Transverse colon (tissue), 4 donors: ENCODE measurements around the gene GJC1. TPM values are rescaled to one million over a fixed set of nuclear protein-coding genes. Genes with fewer than 3 reads are reported as not detected.

Experiments
- DNase-seq: peaks from one replicate; pipeline ENCODE4 v3.0.0-alpha.2; 2019
- H3K27ac ChIP-seq, 4 donors: fragments of 200-600 bp; sonication (generic); 2 replicates each; pipeline ENCODE4 v1.5.1; 2016 to 2018; ENCODE audit warnings: inconsistent platforms in 4 of 4
- H3K27me3 ChIP-seq: fragments of 200-600 bp; sonication (generic); 2 replicates; pipeline ENCODE4 v1.5.1; 2017; ENCODE audit warnings: inconsistent platforms
- H3K36me3 ChIP-seq, 4 donors: fragments of 200-600 bp; sonication (generic); 2 replicates each; pipeline ENCODE4 v1.5.1; 2017 to 2019; ENCODE audit warnings: inconsistent platforms in 4 of 4
- H3K4me1 ChIP-seq, 4 donors: fragments of 200-600 bp; sonication (generic); 2 replicates each; pipeline ENCODE4 v1.5.1; 2017 to 2020; ENCODE audit warnings: inconsistent platforms in 4 of 4
- H3K4me3 ChIP-seq, 4 donors: fragments of 200-600 bp; sonication (generic); 1 replicate in 1 of 4; 2 replicates in 3 of 4; pipeline versions ENCODE4 v1.5.1 to v1.6.1; 2017 to 2019; ENCODE audit warnings: inconsistent platforms in 4 of 4
- H3K9me3 ChIP-seq, 2 donors: fragments of 200-600 bp; sonication (generic); 2 replicates each; pipeline ENCODE4 v1.5.1; 2017 to 2019; ENCODE audit warnings: inconsistent platforms in 2 of 2
- CTCF ChIP-seq, 5 experiments: fragments of 200-600 bp in 3 of 5; fragments of 450-650 bp in 2 of 5; sonication (generic) in 3 of 5; IDR thresholded peaks; 1 replicate in 2 of 5; 2 replicates in 3 of 5; pipeline ENCODE4 v1.5.1; 2016 to 2017; ENCODE audit warnings: antibody characterized with exemption in 5 of 5, inconsistent platforms in 3 of 5, mild to moderate bottlenecking in 2 of 5, moderate library complexity in 1 of 5
- EP300 ChIP-seq: sonication (generic); formaldehyde crosslinking; IDR thresholded peaks from one replicate; pipeline ENCODE4 v1.6.1; 2017; ENCODE audit warnings: antibody characterized with exemption, low read depth
- POLR2A ChIP-seq: fragments of 450-650 bp; IDR thresholded peaks from one replicate; pipeline ENCODE4 v1.6.1; 2016; ENCODE audit warnings: antibody characterized with exemption, mild to moderate bottlenecking, moderate library complexity
- POLR2AphosphoS5 ChIP-seq, 3 donors: sonication (generic); formaldehyde crosslinking; IDR thresholded peaks; one replicate each; pipeline ENCODE4 v1.6.1; 2016; ENCODE audit warnings: antibody characterized with exemption in 3 of 3
- WGBS, 2 donors: methylation state at CpG; one replicate each; pipeline ENCODE4 v1.1.5; 2018; ENCODE audit warnings: low coverage in 1 of 2; 5-methylcytosine and 5-hydroxymethylcytosine counted together
- in situ Hi-C, 4 donors: fragments of 200-750 bp; cut with MboI; loops; one replicate each; pipeline versions ENCODE4 v1.15.0 to v1.15.1; 2017; ENCODE audit warnings: low sequenced_read_pairs in 3 of 4, low pct_ligation_motif_present in 1 of 4, low pct_unique_long_range_greater_than_20kb in 1 of 4
- intact Hi-C: fragments of 100-400 bp; cut with DNase I; formaldehyde crosslinking; loops from one replicate; pipeline ENCODE4 v1.15.1; 2023; ENCODE audit warnings: low total_unique reads
- total RNA-seq, 4 donors: library from RNA; depleted of rRNA; stranded (reverse); fragments of >200 nt; gene quantifications; one replicate each; pipeline ENCODE4 v1.1.0, GENCODE V29; 2016

GJC1 gene
- total RNA-seq, 4 donors from 2014 or later, result 12.0 to 18.7 (median 14.7) TPM

GRCh38 chr17:44776628-44777393, 53.3 kb downstream of the GJC1 start:
- H3K27ac ChIP-seq, result peak overlapping the region; percentile 58 to 85 (median 70)
- peaks cover 17% of the 10 kb centered on the region for H3K27me3 ChIP-seq
- no peaks in the 10 kb centered on the region for H3K9me3 ChIP-seq
- WGBS, 2 donors, result 82% methylated on average over 19 of the region's 19 CpGs; no CpG with 5 or more reads in 1 of the 2 donors
- peaks cover 12 to 31% (median 21%) of the 10 kb centered on the region in 4 donors for H3K4me1 ChIP-seq
- intact Hi-C loops, result loop anchor here (10.0 kb wide), 1 partner anchor 358 kb away; the partner anchor contains the start of genes ACBD4 and PLCD3
- in situ Hi-C loops, result no loop called here
- no peak overlapping the region for H3K4me3 ChIP-seq
- DNase-seq, result no peak
- H3K36me3 ChIP-seq, result no peaks in the 10 kb centered on the region
- TF ChIP-seq EP300 (no peak), POLR2AphosphoS5 (IDR thresholded peaks at IDR 0.05) (no peak), CTCF (IDR thresholded peaks at IDR 0.05) (no peak), POLR2A (no peak)

GRCh38 chr17:44775838-44776621, 54.1 kb downstream of the GJC1 start:
- H3K4me3 ChIP-seq, result peak overlapping the region; percentile 29 to 61 (median 46)
- H3K27ac ChIP-seq, result peak overlapping the region; percentile 58 to 85 (median 70)
- DNase-seq, result no peak
- peaks cover 12 to 30% (median 19%) of the 10 kb centered on the region in 4 donors for H3K4me1 ChIP-seq
- in situ Hi-C loops, result no loop called here
- intact Hi-C loops, result loop anchor here (10.0 kb wide), 1 partner anchor 359 kb away; the partner anchor contains the start of genes ACBD4 and PLCD3
- WGBS, 2 donors, result 0 to 4% methylated on average over 11 to 40 of the region's 43 CpGs
- peaks cover 17% of the 10 kb centered on the region for H3K27me3 ChIP-seq
- TF ChIP-seq POLR2AphosphoS5 (IDR thresholded peaks at IDR 0.05) (no peak), POLR2A (peak; percentile 10)
- no peaks in the 10 kb centered on the region for H3K36me3 ChIP-seq
- H3K9me3 ChIP-seq, result no peaks in the 10 kb centered on the region

GRCh38 chr17:44775136-44775837, 54.8 kb downstream of the GJC1 start:
- H3K4me1 ChIP-seq, result peaks cover 12 to 26% (median 19%) of the 10 kb centered on the region in 4 donors
- no peaks in the 10 kb centered on the region for H3K9me3 ChIP-seq
- intact Hi-C loops, result loop anchor here (10.0 kb wide), 1 partner anchor 360 kb away; the partner anchor contains the start of genes ACBD4 and PLCD3
- peak overlapping the region; percentile 38 to 85 (median 70) for H3K27ac ChIP-seq
- in situ Hi-C loops, result no loop called here
- no peaks in the 10 kb centered on the region for H3K36me3 ChIP-seq
- peak; percentile 99 for DNase-seq
- WGBS, 2 donors, result 1% methylated on average over 38 of the region's 50 CpGs; no CpG with 5 or more reads in 1 of the 2 donors
- peak overlapping the region; percentile 34 to 61 (median 45) for H3K4me3 ChIP-seq
- peaks cover 17% of the 10 kb centered on the region for H3K27me3 ChIP-seq
- TF ChIP-seq EP300, result no peak
- no peak for TF ChIP-seq POLR2A
- TF ChIP-seq POLR2AphosphoS5 (IDR thresholded peaks at IDR 0.05), result no peak
- peak in 2 of 5 experiments; percentile 7 to 16 for TF ChIP-seq CTCF (IDR thresholded peaks at IDR 0.05)

- Histone ChIP-seq H3K9me3 (no peaks in the 10 kb centered on the region), H3K27ac (peak overlapping the region; percentile 38 to 85 (median 70)), H3K36me3 (no peaks in the 10 kb centered on the region), H3K4me3 (peak overlapping the region; percentile 34 to 61 (median 45)), H3K27me3 (peaks cover 17% of the 10 kb centered on the region), H3K4me1 (peaks cover 9 to 23% (median 16%) of the 10 kb centered on the region in 4 donors)
- TF ChIP-seq EP300 (no peak), CTCF (IDR thresholded peaks at IDR 0.05) (peak; percentile 98 to 99 (median 99))
- in situ Hi-C loops (no loop called here), intact Hi-C loops (loop anchor here (5.0 to 10.0 kb wide), 3 partner anchors 108 to 360 kb away; partner anchors contain the start of genes ACBD4 and PLCD3)
- WGBS, 2 donors, result 28% methylated on average over 16 of the region's 42 CpGs; no CpG with 5 or more reads in 1 of the 2 donors
- DNase-seq, result peak; percentile 90
Observed at GRCh38 chr17:44774271-44775135, 55.6 kb downstream of the GJC1 start.
